Omental fat pad (tissue), 4 donors: ENCODE results near the gene ARPC4. TPM values are rescaled to one million over a fixed set of nuclear protein-coding genes. Genes with fewer than 3 reads are reported as not detected.

ENCODE experiments used
- ATAC-seq: fragments of 150-250 bp; one replicate; pipeline ENCODE4 v1.9.1; 2016; ENCODE audit warnings: mild to moderate bottlenecking, moderate library complexity; ENCODE audit not compliant: low FRiP score
- DNase-seq: peaks from one replicate; pipeline ENCODE4 v3.0.0-alpha.2; 2019; ENCODE audit warnings: low spot score
- total RNA-seq, 4 donors: library from RNA; depleted of rRNA; stranded (reverse); fragments of >200 nt; gene quantifications; one replicate each; pipeline ENCODE4 v1.1.0, GENCODE V29; 2016
- TF ChIP-seq, protein P1 (sequence below), 3 donors: fragments of 450-650 bp; IDR thresholded peaks; one replicate each; pipeline ENCODE4 v1.5.1; 2016 to 2017; ENCODE audit warnings: antibody characterized with exemption in 3 of 3, mild to moderate bottlenecking in 3 of 3, moderate library complexity in 2 of 3

Gene ARPC4
- total RNA-seq, 4 donors from 2014 or later: 99.0 to 141 (median 122) TPM

DNA sequence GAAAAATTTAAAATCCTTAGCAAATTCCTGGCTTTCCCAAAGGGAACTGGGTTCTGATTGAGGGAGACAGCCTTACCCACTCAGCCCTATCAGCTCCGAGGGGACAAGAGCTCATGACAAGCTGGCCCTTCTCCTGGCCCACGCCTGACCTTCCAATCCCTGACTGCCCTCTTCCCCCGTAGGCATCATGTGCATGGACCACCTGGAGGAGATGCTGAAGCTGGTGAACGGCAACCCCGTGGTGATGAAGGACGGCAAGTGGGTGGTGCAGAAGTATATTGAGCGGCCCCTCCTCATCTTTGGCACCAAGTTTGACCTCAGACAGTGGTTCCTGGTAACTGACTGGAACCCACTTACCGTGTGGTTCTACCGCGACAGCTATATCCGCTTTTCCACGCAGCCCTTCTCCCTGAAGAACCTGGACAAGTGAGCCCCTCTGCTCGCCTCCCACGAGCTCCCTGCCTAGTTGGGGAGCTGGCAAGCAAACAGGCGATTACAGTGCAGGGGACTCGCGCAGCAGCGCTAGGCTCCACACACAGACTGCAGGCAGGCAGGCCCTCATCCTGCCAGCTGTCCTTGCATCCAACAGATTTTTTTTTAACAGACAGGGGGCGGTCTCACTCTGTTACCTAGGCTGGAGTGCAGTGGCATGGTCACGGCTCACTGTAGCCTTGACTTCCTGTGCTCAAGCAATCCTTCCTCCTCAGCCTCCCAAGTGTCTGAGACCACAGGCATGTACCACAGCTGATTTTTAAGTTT, 34.1 kb downstream of the ARPC4 start:
- no peak for ATAC-seq
- TF ChIP-seq, protein P1, sequence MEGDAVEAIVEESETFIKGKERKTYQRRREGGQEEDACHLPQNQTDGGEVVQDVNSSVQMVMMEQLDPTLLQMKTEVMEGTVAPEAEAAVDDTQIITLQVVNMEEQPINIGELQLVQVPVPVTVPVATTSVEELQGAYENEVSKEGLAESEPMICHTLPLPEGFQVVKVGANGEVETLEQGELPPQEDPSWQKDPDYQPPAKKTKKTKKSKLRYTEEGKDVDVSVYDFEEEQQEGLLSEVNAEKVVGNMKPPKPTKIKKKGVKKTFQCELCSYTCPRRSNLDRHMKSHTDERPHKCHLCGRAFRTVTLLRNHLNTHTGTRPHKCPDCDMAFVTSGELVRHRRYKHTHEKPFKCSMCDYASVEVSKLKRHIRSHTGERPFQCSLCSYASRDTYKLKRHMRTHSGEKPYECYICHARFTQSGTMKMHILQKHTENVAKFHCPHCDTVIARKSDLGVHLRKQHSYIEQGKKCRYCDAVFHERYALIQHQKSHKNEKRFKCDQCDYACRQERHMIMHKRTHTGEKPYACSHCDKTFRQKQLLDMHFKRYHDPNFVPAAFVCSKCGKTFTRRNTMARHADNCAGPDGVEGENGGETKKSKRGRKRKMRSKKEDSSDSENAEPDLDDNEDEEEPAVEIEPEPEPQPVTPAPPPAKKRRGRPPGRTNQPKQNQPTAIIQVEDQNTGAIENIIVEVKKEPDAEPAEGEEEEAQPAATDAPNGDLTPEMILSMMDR (IDR thresholded peaks at IDR 0.05): no peak
- no peak for DNase-seq

DNA sequence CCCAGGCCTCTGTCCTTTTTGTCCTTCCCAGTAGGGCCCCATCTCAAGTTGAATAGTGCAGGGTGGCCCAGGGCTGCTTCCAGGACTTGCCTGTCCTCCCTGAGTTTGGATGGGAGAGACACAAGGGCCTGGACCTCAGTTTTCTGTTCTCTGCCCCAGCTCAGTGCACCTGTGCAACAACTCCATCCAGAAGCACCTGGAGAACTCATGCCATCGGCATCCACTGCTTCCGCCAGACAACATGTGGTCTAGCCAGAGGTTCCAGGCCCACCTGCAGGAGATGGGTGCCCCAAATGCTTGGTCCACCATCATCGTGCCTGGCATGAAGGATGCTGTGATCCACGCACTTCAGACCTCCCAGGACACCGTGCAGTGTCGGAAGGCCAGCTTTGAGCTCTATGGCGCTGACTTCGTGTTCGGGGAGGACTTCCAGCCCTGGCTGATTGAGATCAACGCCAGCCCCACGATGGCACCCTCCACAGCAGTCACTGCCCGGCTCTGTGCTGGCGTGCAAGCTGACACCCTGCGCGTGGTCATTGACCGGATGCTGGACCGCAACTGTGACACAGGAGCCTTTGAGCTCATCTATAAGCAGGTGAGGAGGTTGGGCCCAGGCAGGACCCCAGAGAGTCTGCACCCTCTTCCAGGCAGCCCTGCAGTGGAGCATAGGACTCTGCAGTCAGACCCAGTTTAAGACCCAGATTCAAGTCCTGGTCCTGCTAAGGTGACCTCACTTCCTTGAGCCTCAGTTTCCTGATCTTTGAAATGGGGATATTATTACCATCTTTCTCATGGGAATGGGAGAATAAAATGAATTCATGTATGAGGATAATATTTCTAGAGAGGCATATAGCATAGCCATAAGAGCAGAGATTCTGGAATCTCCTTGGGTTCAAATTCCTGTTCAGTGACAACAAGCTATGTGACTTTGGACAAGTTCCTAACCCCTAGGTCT, 36.2 kb downstream of the ARPC4 start:
- TF ChIP-seq, protein P1 (IDR thresholded peaks at IDR 0.05): no peak
- ATAC-seq (no peak), DNase-seq (no peak)

DNA sequence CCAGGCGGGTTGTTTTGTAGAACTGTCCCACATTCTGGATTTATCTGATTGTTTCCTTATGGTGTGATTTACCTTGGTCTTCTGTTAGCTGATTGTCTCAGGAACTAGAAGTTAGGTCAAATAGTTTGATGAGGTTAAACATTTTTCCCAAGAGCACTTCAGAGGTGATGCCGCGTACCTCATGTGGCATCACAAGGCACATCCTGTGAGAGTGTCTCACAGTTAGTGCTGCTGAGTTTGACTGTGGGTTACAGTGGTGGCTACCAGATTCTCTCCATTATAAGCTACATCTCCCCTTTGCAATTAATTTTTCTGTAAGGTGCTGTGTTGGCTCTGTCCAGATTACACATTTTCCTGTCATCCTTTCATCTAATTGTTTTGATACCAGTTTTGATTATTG, 38.4 kb downstream of the ARPC4 start:
- TF ChIP-seq, protein P1 (IDR thresholded peaks at IDR 0.05): no peak
- DNase-seq: no peak
- ATAC-seq: no peak

DNA sequence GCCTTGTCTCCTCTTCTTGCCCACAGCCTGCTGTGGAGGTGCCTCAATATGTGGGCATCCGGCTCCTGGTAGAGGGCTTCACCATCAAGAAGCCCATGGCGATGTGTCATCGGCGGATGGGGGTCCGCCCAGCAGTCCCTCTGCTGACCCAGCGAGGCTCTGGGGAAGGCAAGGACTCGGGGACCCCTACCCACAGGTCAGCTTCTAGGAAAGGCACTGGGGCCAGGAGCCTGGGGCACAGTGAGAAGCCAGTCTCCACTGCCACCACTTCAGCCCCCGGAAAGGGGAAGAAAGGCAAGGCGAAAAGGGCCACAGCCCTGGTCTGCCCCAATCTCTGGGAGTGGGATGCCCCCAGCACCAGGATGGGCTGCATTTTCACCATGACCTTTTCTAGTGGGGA, 40.2 kb downstream of the ARPC4 start:
- DNase-seq (no peak), ATAC-seq (no peak)
- TF ChIP-seq, protein P1 (IDR thresholded peaks at IDR 0.05): no peak

DNA sequence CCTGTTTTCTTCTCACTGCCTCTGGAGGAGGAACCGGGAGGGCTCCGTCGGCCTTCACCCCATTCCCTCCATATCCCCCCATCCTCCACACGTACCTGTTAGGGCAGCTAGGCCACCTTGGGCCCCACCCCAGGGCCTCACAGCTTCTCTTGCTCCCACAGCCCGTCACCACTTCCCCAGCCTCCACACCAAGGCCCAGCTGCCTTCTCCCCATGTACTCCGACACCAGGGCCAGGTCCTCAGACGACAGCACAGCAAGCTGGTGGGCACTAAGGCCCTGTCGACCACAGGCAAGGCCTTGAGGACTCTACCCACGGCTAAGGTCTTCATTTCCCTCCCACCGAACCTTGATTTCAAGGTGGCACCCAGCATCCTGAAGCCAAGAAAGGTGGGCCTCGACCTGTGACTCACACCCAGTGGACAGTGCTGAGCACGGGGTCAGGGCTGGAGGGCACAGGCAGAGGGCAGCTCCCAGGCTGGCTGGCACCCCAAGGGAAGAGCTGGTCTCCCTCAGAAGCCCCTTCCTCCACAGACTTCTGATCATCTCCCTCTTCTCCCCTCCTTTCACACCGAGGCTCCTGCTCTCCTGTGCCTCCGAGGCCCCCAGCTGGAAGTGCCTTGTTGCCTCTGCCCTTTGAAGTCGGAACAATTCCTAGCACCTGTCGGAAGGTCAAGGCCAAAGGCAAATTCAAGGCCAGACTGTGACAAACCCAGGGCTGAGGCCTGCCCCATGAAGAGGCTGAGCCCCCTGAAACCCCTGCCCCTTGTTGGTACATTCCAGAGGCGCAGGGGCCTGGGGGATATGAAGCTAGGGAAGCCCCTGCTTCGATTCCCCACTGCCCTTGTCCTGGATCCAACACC, 41.9 kb downstream of the ARPC4 start:
- no peak for DNase-seq
- ATAC-seq: no peak
- TF ChIP-seq, protein P1 (IDR thresholded peaks at IDR 0.05): no peak

DNA sequence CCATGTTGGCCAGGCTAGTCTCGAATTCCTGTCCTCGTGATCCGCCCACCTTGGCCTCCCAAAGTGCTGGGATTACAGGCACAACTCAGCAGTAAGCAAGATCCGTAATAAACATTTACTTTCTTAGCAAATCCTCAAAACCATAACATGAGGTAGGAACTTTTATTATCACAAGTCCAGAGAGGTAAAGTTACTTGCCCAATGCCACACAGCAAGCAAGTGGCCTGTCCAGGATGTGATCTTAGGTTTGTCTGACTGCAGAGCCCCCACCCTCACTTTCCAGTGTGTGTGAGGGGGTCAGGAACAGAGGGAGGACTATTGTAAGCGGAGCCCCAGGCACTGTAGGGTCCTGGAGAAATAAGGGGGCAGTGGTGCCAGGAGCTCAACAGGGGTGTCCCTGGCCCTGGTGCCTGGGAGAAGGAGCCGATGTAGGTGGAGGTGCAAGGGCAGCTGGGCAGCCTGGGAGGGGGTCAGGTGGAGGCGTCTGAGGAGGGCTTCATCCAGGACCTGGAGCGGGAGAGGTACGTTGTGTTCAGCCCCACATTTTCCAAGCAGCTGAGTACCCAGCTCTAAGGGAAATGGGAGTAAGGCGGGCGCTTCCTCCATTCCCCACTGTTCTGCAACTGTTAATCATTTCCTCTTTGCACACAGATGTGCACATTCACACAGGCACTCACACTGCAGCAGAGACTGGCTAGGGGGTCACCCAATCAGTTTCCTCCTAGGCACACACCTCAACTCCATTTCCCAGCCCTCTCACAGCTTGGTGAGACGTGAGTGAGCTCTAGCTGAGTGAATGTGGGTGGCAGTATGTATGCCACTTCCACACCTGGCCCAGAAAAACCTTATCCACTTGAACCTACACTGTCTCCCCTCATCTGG, 45.1 kb downstream of the ARPC4 start:
- no peak for DNase-seq
- ATAC-seq: no peak
- TF ChIP-seq, protein P1 (IDR thresholded peaks at IDR 0.05): no peak
